K562 (cell line): Measurements from ENCODE around the gene URI1.

Experiments used
- CBX8 ChIP-seq: fragments of 200-600 bp; sonication (generic); IDR thresholded peaks from 2 replicates; pipeline ENCODE4 v1.6.1; 2012; ENCODE audit warnings: borderline replicate concordance, mixed run types, low read depth, mild to moderate bottlenecking, moderate library complexity, mixed read lengths, low read length, control low read depth, inconsistent platforms; ENCODE audit not compliant: poor library complexity, severe bottlenecking; ENCODE audit errors: extremely low read depth
- HDGF ChIP-seq: fragments of 450-650 bp; IDR thresholded peaks from 2 replicates; pipeline ENCODE4 v1.6.1; 2016
- NCOA1 ChIP-seq: fragments of 450-650 bp; IDR thresholded peaks from 2 replicates; pipeline ENCODE4 v1.6.1; 2016; ENCODE audit warnings: low read depth
- ZNF134 ChIP-seq: fragments of 250-450 bp; sonication (Bioruptor Pico); conservative IDR thresholded peaks from 2 replicates; pipeline ENCODE4 v1.4.0; 2020

DNA sequence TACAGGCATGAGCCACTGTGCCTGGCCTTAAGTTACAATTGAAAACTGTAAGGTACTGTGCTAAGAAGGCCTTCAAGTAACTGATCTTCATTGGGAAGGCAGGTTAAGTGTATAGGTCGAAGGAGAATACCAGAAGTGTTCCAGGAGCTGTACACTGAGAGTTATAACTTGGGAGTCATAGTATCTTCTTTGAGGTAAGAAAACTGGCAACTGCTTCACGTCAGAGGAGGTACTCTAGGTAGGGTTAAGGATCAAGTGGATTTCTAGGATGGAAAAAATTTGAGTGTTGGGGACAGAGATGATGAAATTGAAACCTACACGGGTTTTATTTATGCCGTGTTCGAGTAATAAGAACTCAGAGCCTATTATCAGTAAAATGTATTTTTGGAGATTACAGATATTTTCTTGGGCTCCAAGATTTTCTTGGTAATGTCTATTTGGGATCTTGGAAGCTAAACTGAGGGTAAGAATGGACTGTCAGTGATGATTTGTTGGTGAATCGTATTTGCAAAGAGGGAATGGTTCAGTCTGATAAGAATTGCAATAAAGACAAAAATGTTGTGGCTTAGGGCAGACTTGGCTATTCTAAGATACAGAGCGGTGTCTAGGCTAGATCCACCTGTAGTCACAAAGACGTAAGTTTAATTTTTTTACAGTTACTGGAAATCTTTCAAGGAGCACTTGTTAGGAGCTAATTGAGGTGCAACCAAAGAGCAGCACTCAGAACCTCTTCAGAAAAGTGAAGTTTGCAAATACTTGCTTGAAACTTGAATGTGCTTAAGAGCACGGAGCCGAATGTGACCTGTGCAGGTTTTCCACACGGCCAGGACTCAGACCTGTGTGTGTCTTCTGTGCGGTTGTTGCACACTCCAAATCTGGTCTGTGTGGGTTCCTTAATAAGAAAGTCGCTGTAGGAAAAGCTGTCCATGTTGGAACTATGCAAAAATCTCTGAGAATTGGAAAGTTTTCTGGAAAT is 102.5 kb downstream of the URI1 start:
- no peak for TF ChIP-seq HDGF
- TF ChIP-seq NCOA1: no peak
- no peak for TF ChIP-seq ZNF134 (CRISPR knock-in tag)
- TF ChIP-seq CBX8: no peak
